A673 (cell line): ENCODE data around the gene ACTL6B. TPM values are rescaled to one million over a fixed set of nuclear protein-coding genes. Genes with fewer than 3 reads are reported as not detected.

Experiments
- BruUV-seq: library from RNA; stranded (reverse); fragments of 400-500 nt; replicated peaks from 2 replicates; lab custom pipeline; 2021; lab: Mats Ljungman, UMichigan
- CTCF ChIA-PET: fragments of 300-600 bp; sonication (Branson Sonifier 250); formaldehyde crosslinking; loops from one replicate; lab custom pipeline; 2022; ENCODE audit warnings: antibody characterized with exemption; lab: Charles Lee
- POLR2A ChIA-PET: fragments of 300-600 bp; sonication (Branson Sonifier 250); formaldehyde crosslinking; loops from one replicate; lab custom pipeline; 2022; ENCODE audit warnings: antibody characterized with exemption; ENCODE audit not compliant: low non-redundant PET; lab: Charles Lee
- DNase-seq: peaks from one replicate; pipeline ENCODE4 v3.0.0-alpha.2; 2015; ENCODE audit warnings: low spot score
- H3K27ac ChIP-seq: fragments of 200-600 bp; sonication (generic); 2 replicates; pipeline ENCODE4 v1.5.1; 2016; ENCODE audit warnings: mixed run types, low read depth, mild to moderate bottlenecking, mixed read lengths, antibody characterized with exemption, low read length; ENCODE audit not compliant: poor library complexity, severe bottlenecking
- H3K27me3 ChIP-seq: fragments of 200-600 bp; sonication (generic); replicated peaks from 2 replicates; pipeline ENCODE4 v1.6.1; 2017; ENCODE audit warnings: mixed run types, low read depth, mild to moderate bottlenecking, mixed read lengths, antibody characterized with exemption, low read length; ENCODE audit not compliant: insufficient read depth, poor library complexity
- H3K36me3 ChIP-seq: fragments of 200-600 bp; sonication (generic); 2 replicates; pipeline ENCODE4 v1.6.1; 2016; ENCODE audit warnings: mixed run types, mild to moderate bottlenecking, mixed read lengths, antibody characterized with exemption, low read length; ENCODE audit not compliant: insufficient read depth, poor library complexity, severe bottlenecking
- H3K4me1 ChIP-seq: fragments of 200-600 bp; sonication (generic); 2 replicates; pipeline ENCODE4 v1.6.1; 2017; ENCODE audit warnings: mixed run types, mild to moderate bottlenecking, mixed read lengths, antibody characterized with exemption, low read length; ENCODE audit not compliant: insufficient read depth, poor library complexity, severe bottlenecking
- H3K4me3 ChIP-seq: fragments of 200-600 bp; sonication (generic); 2 replicates; pipeline ENCODE4 v1.5.1; 2016; ENCODE audit warnings: low read depth, mixed run types, mild to moderate bottlenecking, mixed read lengths, low read length; ENCODE audit not compliant: poor library complexity, severe bottlenecking
- H3K9me3 ChIP-seq: fragments of 200-600 bp; sonication (generic); 2 replicates; pipeline ENCODE4 v1.6.1; 2016; ENCODE audit warnings: mixed run types, low read depth, mild to moderate bottlenecking, mixed read lengths, antibody characterized with exemption, low read length; ENCODE audit not compliant: poor library complexity, severe bottlenecking
- CTCF ChIP-seq: fragments of 300-800, 200-600 bp; sonication (generic); conservative IDR thresholded peaks from 2 replicates; pipeline ENCODE4 v1.5.1; 2017; ENCODE audit warnings: low read depth, mild to moderate bottlenecking, antibody characterized with exemption, low read length, moderate library complexity, mixed read lengths
- EZH2 ChIP-seq: fragments of 200-600 bp; sonication (generic); IDR thresholded peaks from 2 replicates; pipeline ENCODE4 v1.6.1; 2017; ENCODE audit warnings: borderline replicate concordance, low read depth, mild to moderate bottlenecking, mixed read lengths, antibody characterized with exemption, low read length; ENCODE audit not compliant: poor library complexity, severe bottlenecking
- intact Hi-C: fragments of 100-400 bp; cut with micrococcal nuclease; formaldehyde crosslinking; loops from one replicate; pipeline ENCODE4 v1.10.0; 2022; ENCODE audit not compliant: unreplicated experiment
- total RNA-seq: library from RNA; stranded (reverse); gene quantifications from 2 replicates; pipeline ENCODE4 v1.2.3, GENCODE V29; 2021

The ACTL6B gene
- total RNA-seq, 1 experiment from 2014 or later = not detected

DNA sequence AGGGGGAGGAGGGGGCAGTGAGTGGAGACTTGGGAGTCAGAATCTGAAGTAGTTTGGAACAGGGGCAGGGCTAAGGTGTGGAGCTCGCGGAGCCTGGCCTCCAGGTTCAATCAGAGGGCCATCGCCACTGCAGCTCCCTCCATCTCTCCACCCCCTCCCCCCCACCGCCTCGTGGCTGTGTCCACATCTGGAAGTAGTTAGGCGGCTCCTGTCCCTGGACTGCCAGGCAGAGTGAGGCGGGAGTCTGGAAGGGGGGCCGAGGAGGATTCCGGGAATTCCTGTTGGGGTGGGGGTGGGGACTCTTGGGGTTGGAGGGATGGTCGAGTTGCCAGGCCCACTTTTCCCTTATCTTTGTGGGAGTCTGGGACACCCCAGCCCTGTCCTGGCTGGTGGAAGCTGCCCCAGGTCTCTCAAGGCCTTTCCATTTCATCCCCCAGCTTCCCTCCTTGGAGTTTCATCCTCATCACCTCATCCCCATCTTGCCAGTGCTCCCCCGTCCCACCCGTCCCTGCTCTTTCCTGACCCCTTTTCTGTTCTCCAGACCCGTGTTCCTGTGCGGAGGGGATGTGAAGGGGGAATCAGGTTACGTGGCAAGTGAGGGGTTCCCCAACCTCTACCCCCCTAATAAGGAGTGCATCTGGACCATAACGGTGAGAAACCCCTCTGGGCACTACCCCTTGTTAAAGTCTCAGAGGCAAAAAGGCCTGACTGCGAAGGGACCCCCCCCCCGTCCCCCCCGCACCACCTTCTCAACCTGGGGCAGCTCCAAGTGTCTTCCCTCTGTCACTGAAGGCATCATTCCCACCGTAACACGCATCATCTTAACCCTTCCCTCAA is 53.1 kb downstream of the ACTL6B start:
- H3K4me1 ChIP-seq = peaks cover 13% of the 10 kb centered on the region
- peaks cover 3% of the 10 kb centered on the region for H3K36me3 ChIP-seq
- DNase-seq = peak; percentile 80
- H3K27me3 ChIP-seq = no peaks in the 10 kb centered on the region
- no peaks in the 10 kb centered on the region for H3K9me3 ChIP-seq
- no peak for TF ChIP-seq EZH2
- no peak for TF ChIP-seq CTCF
- no TSS peak for BruUV-seq
- peak overlapping the region; percentile 56 for H3K27ac ChIP-seq
- peak overlapping the region; percentile 69 for H3K4me3 ChIP-seq
- ChIA-PET POLR2A (interaction anchor here (0.6 to 0.9 kb wide), 3 partner anchors 17 to 331 kb away, joined by 3 to 23 read pairs (median 3); partner anchors contain the start of gene FBXO24), CTCF (interaction anchor here (0.6 kb wide), 1 partner anchor 102 kb away, joined by 10 read pairs; no protein-coding TSS in a partner anchor)
- intact Hi-C loops = loop anchor here (5.0 kb wide), 1 partner anchor 89 kb away; the partner anchor contains the start of gene GIGYF1

DNA sequence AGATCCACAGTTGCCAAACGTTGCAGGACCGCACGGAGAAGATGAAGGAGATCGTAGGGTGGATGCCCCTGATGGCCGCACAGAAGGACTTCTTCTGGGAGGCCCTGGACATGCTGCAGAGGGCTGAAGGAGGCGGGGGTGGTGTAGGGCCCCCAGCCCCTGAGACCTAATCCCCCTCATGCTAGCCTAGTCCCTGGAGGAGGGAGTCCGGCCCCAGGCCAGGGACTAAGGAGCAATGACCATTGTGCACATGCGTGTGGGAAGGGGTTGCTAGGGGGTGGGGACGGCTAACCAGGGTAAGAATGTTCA is 55.6 kb downstream of the ACTL6B start:
- H3K9me3 ChIP-seq = no peaks in the 10 kb centered on the region

More for the DNA sequence above, 55.6 kb downstream of the ACTL6B start:
- H3K4me1 ChIP-seq = peaks cover 13% of the 10 kb centered on the region
- ChIA-PET CTCF (no interaction called here), POLR2A (no interaction called here)
- intact Hi-C loops = loop anchor here (5.0 kb wide), 1 partner anchor 92 kb away; the partner anchor contains the start of gene GIGYF1
- no peak overlapping the region for H3K27ac ChIP-seq
- DNase-seq = no peak
- no TSS peak for BruUV-seq
- H3K36me3 ChIP-seq = no peaks in the 10 kb centered on the region
- no peak overlapping the region for H3K4me3 ChIP-seq
- H3K27me3 ChIP-seq = no peaks in the 10 kb centered on the region
- no peak for TF ChIP-seq CTCF
- TF ChIP-seq EZH2 = no peak
